D341Med (cell line): Measurements from ENCODE around the gene SSMEM1.
"Not testable (repeated sequence)": the region's sequence is repeated elsewhere in the genome, so short reads cannot be mapped to it uniquely, and the experiment has no call there.

Experiments
- DNase-seq: peaks from one replicate; pipeline ENCODE4 v3.0.0; 2012; ENCODE audit warnings: low spot score

The SSMEM1 gene

DNA sequence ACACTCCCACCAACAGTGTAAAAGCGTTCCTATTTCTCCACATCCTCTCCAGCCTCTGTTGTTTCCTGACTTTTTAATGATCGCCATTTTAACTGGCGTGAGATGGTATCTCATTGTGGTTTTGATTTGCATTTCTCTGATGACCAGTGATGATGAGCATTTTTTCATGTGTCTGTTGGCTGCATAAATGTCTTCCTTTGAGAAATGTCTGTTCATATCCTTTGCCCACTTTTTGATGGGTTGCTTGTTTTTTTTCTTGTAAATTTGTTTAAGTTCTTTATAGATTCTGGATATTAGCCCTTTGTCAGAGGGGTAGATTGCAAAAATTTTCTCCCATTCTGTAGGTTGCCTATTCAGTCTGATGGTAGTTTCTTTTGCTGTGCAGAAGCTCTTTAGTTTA is 42.0 kb downstream of the SSMEM1 start:
- not testable (repeated sequence) for DNase-seq

DNA sequence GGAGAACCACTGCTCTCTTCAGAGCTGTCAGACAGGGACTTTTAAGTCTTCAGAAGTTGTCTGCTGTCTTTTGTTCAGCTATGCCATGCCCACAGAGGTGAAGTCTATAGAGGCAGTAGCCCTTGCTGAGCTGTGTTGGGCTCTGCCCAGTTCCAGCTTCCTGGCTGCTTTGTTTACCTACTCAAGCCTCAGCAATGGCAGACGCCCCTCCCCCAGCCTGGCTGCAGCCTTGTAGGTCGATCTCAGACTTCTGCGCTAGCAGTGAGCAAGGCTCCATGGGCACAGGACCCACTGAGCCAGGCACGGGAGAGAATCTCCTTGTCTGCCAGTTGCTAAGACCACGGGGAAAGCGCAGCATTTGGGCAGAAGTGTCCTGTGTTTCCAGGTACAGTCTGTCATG is 46.9 kb downstream of the SSMEM1 start:
- no peak for DNase-seq

GRCh38 chr7:130256704-130257103 is 49.0 kb downstream of the SSMEM1 start:
- DNase-seq = no peak

GRCh38 chr7:130258494-130259078 is 50.9 kb downstream of the SSMEM1 start:
- no peak for DNase-seq

DNA sequence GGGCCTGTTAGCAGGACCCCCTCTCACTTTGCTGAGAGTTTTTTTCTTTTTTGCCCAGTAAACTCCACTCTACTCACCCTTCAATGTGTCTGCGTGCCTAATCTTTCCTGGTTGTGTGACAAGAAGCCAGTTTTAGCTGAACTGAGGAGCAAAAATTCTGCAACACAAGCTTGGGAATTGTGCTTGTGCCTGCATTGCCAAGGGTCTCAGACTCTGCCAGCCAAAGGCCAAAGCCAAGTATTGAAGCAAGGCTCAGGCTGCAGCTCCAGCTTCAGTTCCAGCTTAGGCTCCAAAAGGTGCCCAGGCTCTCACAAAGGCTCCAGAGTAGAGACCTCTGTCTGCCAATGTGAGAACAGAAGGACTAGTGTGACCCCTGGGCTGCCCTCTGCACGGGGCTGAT is 54.8 kb downstream of the SSMEM1 start:
- DNase-seq = no peak

- no peak for DNase-seq
These were observed 55.5 kb downstream of the SSMEM1 start for GRCh38 chr7:130263130-130263529.
